Mesendoderm (in vitro differentiated cells): ENCODE results near the gene CCDC201.

Experiments used
- DNase-seq: peaks from one replicate; pipeline ENCODE4 v3.0.0; 2013
- H2AK5ac ChIP-seq: 2 replicates; pipeline ENCODE4 v1.6.1; 2013; ENCODE audit warnings: low read length, inconsistent platforms
- H2BK120ac ChIP-seq: 2 replicates; pipeline ENCODE4 v1.6.1; 2013; ENCODE audit warnings: low read depth, mild to moderate bottlenecking, low read length, moderate library complexity, mixed read lengths
- H2BK15ac ChIP-seq: replicated peaks from 2 replicates; pipeline ENCODE4 v1.6.1; 2013; ENCODE audit warnings: low read depth, mild to moderate bottlenecking, moderate library complexity
- H2BK5ac ChIP-seq: 2 replicates; pipeline ENCODE4 v1.6.1; 2013; ENCODE audit warnings: low read length, inconsistent platforms
- H3K18ac ChIP-seq: 2 replicates; pipeline ENCODE4 v1.6.1; 2013; ENCODE audit warnings: mild to moderate bottlenecking, low read length, mixed read lengths
- H3K23ac ChIP-seq: one replicate; pipeline ENCODE4 v1.6.1; 2013; ENCODE audit warnings: low read length
- H3K27ac ChIP-seq: 2 replicates; pipeline ENCODE4 v1.5.1; 2013; ENCODE audit warnings: low read depth, mild to moderate bottlenecking, inconsistent platforms, low read length, moderate library complexity
- H3K27me3 ChIP-seq: 2 replicates; pipeline ENCODE4 v1.6.1; 2013; ENCODE audit warnings: low read length, control low read depth, mild to moderate bottlenecking, inconsistent platforms; ENCODE audit not compliant: insufficient read depth, poor library complexity
- H3K36me3 ChIP-seq: 2 replicates; pipeline ENCODE4 v1.6.1; 2013; ENCODE audit warnings: low read length, inconsistent platforms; ENCODE audit not compliant: control insufficient read depth, insufficient read depth
- H3K4ac ChIP-seq: one replicate; pipeline ENCODE4 v1.6.1; 2013; ENCODE audit warnings: low read depth, mild to moderate bottlenecking, low read length, moderate library complexity
- H3K4me1 ChIP-seq: 2 replicates; pipeline ENCODE4 v1.6.1; 2013; ENCODE audit warnings: low read depth, low read length, inconsistent platforms; ENCODE audit not compliant: control insufficient read depth
- H3K4me2 ChIP-seq: 2 replicates; pipeline ENCODE4 v1.6.1; 2013; ENCODE audit warnings: low read length
- H3K4me3 ChIP-seq: 2 replicates; pipeline ENCODE4 v1.5.1; 2013; ENCODE audit warnings: mild to moderate bottlenecking, low read length
- H3K56ac ChIP-seq: one replicate; pipeline ENCODE4 v1.6.1; 2013; ENCODE audit warnings: low read length
- H3K79me1 ChIP-seq: 2 replicates; pipeline ENCODE4 v1.6.1; 2013; ENCODE audit warnings: low read length, inconsistent platforms
- H3K79me2 ChIP-seq: 2 replicates; pipeline ENCODE4 v1.6.1; 2013; ENCODE audit warnings: mild to moderate bottlenecking, low read length; ENCODE audit not compliant: control insufficient read depth, insufficient read depth
- H3K9ac ChIP-seq: 2 replicates; pipeline ENCODE4 v1.6.1; 2013; ENCODE audit warnings: low read length, inconsistent platforms
- H4K5ac ChIP-seq: one replicate; pipeline ENCODE4 v1.6.1; 2013; ENCODE audit warnings: low read length
- H4K8ac ChIP-seq: one replicate; pipeline ENCODE4 v1.6.1; 2013; ENCODE audit warnings: low read depth, mild to moderate bottlenecking, control low read depth, low read length, moderate library complexity
- WGBS: extraction: QIAGEN DNeasy Blood & Tissue Kit; methylation state at CpG from one replicate; pipeline ENCODE4 v1.1.7; 2013; ENCODE audit warnings: low lambda C conversion rate, missing lambda C conversion rate; ENCODE audit not compliant: insufficient coverage; ENCODE audit errors: extremely low coverage; 5-methylcytosine and 5-hydroxymethylcytosine counted together

CCDC201 gene

GRCh38 chr7:45876519-45876918 lies 3.6 kb upstream of the CCDC201 start:
- Histone ChIP-seq H3K27ac (no peak overlapping the region), H3K56ac (no peak overlapping the region), H4K8ac (no peak overlapping the region), H3K4me2 (no peak overlapping the region), H3K27me3 (no peaks in the 10 kb centered on the region), H3K79me2 (no peaks in the 10 kb centered on the region), H4K5ac (no peak overlapping the region), H3K23ac (no peak overlapping the region), H3K9ac (no peak overlapping the region), H3K4me3 (no peak overlapping the region), H2AK5ac (no peak overlapping the region), H2BK5ac (no peak overlapping the region), H3K4ac (no peak overlapping the region), H3K4me1 (no peaks in the 10 kb centered on the region), H2BK120ac (no peak overlapping the region), H3K18ac (no peak overlapping the region), H2BK15ac (no peak overlapping the region), H3K36me3 (no peaks in the 10 kb centered on the region), H3K79me1 (no peaks in the 10 kb centered on the region)
- no CpG with 5 or more reads among the region's 2 CpGs for WGBS
- no peak for DNase-seq

- Histone ChIP-seq H3K4ac (no peak overlapping the region), H2BK120ac (no peak overlapping the region), H2BK5ac (no peak overlapping the region), H3K36me3 (no peaks in the 10 kb centered on the region), H2AK5ac (no peak overlapping the region), H3K4me3 (no peak overlapping the region), H3K27ac (no peak overlapping the region), H4K5ac (no peak overlapping the region), H3K23ac (no peak overlapping the region), H3K4me1 (no peaks in the 10 kb centered on the region), H2BK15ac (no peak overlapping the region), H3K18ac (no peak overlapping the region), H3K4me2 (no peak overlapping the region), H3K56ac (no peak overlapping the region), H4K8ac (no peak overlapping the region), H3K79me1 (no peaks in the 10 kb centered on the region), H3K9ac (no peak overlapping the region), H3K27me3 (no peaks in the 10 kb centered on the region), H3K79me2 (no peaks in the 10 kb centered on the region)
- DNase-seq, result no peak
- WGBS, result no CpG with 5 or more reads among the region's 8 CpGs
Observed at GRCh38 chr7:45874408-45875131, 1.7 kb upstream of the CCDC201 start.

GRCh38 chr7:45873355-45873754 lies 473 bp upstream of the CCDC201 start:
- H3K18ac ChIP-seq, result no peak overlapping the region
- WGBS, result no CpG with 5 or more reads among the region's 6 CpGs

GRCh38 chr7:45872116-45873034 lies 507 bp downstream of the CCDC201 start:
- Histone ChIP-seq H3K36me3 (no peaks in the 10 kb centered on the region), H3K18ac (no peak overlapping the region), H2BK120ac (no peak overlapping the region), H2AK5ac (no peak overlapping the region), H3K4ac (no peak overlapping the region), H3K27ac (no peak overlapping the region), H3K4me1 (no peaks in the 10 kb centered on the region), H3K4me3 (no peak overlapping the region), H2BK15ac (no peak overlapping the region), H3K27me3 (no peaks in the 10 kb centered on the region), H3K79me2 (no peaks in the 10 kb centered on the region), H3K4me2 (no peak overlapping the region), H4K5ac (no peak overlapping the region), H2BK5ac (no peak overlapping the region), H3K9ac (no peak overlapping the region), H3K79me1 (no peaks in the 10 kb centered on the region), H3K56ac (no peak overlapping the region), H3K23ac (no peak overlapping the region), H4K8ac (no peak overlapping the region)
- no CpG with 5 or more reads among the region's 10 CpGs for WGBS
- peak; percentile 58 for DNase-seq

More at GRCh38 chr7:45873355-45873754, 473 bp upstream of the CCDC201 start:
- Histone ChIP-seq H3K79me1 (no peaks in the 10 kb centered on the region), H2BK120ac (no peak overlapping the region), H3K4me2 (no peak overlapping the region), H2BK15ac (no peak overlapping the region), H3K56ac (no peak overlapping the region), H3K4ac (no peak overlapping the region), H3K27me3 (no peaks in the 10 kb centered on the region), H2AK5ac (no peak overlapping the region), H4K8ac (no peak overlapping the region), H3K4me1 (no peaks in the 10 kb centered on the region), H3K27ac (no peak overlapping the region), H3K23ac (no peak overlapping the region), H3K79me2 (no peaks in the 10 kb centered on the region), H3K9ac (no peak overlapping the region), H2BK5ac (no peak overlapping the region), H3K36me3 (no peaks in the 10 kb centered on the region), H3K4me3 (no peak overlapping the region), H4K5ac (no peak overlapping the region)
- no peak for DNase-seq

GRCh38 chr7:45869426-45869825 lies 3.5 kb downstream of the CCDC201 start:
- H3K4ac ChIP-seq, result no peak overlapping the region
- H2BK5ac ChIP-seq, result no peak overlapping the region
- no peak overlapping the region for H3K4me2 ChIP-seq
- no peak overlapping the region for H4K5ac ChIP-seq
- no CpG with 5 or more reads among the region's 4 CpGs for WGBS
- H2BK120ac ChIP-seq, result no peak overlapping the region
- H3K9ac ChIP-seq, result no peak overlapping the region
- no peak overlapping the region for H2AK5ac ChIP-seq
- H3K79me2 ChIP-seq, result no peaks in the 10 kb centered on the region
- H3K23ac ChIP-seq, result no peak overlapping the region
- H3K36me3 ChIP-seq, result no peaks in the 10 kb centered on the region
- H3K4me3 ChIP-seq, result no peak overlapping the region
- H3K56ac ChIP-seq, result no peak overlapping the region
- H2BK15ac ChIP-seq, result no peak overlapping the region
- H3K79me1 ChIP-seq, result no peaks in the 10 kb centered on the region
- no peak for DNase-seq
- no peak overlapping the region for H3K18ac ChIP-seq
- H3K27me3 ChIP-seq, result no peaks in the 10 kb centered on the region
- no peak overlapping the region for H3K27ac ChIP-seq
- H4K8ac ChIP-seq, result no peak overlapping the region
- no peaks in the 10 kb centered on the region for H3K4me1 ChIP-seq
